ENCODE measurements around the gene KRT4. TPM values are rescaled to one million over a fixed set of nuclear protein-coding genes. Genes with fewer than 3 reads are reported as not detected.

Gene KRT4
- total RNA-seq, 2 experiments from 2014 or later: 0.11 to 0.16 TPM

GRCh38 chr12:52844386-52844785, 30.5 kb upstream of the KRT4 start:
- DNase-seq (no peak), ATAC-seq (no peak)
- Mint-ChIP-seq H3K9me3 (no peaks in the 10 kb centered on the region), H3K36me3 (ENCODE audit: low read depth) (no peaks in the 10 kb centered on the region), H3K27ac (no peak overlapping the region), H3K4me3 (no peak overlapping the region), H3K4me1 (ENCODE audit: low read depth) (peaks cover 3% of the 10 kb centered on the region), H3K27me3 (peaks cover 1% of the 10 kb centered on the region)
- ChIA-PET POLR2A (interaction anchor here (1.0 kb wide), 1 partner anchor 52 kb away, joined by 4 read pairs; no protein-coding TSS in a partner anchor), CTCF (interaction anchor here (0.5 to 1.7 kb wide), 3 partner anchors 26 to 35 kb away, joined by 3 to 6 read pairs (median 5); no protein-coding TSS in a partner anchor)
- TF ChIP-seq, protein P1, sequence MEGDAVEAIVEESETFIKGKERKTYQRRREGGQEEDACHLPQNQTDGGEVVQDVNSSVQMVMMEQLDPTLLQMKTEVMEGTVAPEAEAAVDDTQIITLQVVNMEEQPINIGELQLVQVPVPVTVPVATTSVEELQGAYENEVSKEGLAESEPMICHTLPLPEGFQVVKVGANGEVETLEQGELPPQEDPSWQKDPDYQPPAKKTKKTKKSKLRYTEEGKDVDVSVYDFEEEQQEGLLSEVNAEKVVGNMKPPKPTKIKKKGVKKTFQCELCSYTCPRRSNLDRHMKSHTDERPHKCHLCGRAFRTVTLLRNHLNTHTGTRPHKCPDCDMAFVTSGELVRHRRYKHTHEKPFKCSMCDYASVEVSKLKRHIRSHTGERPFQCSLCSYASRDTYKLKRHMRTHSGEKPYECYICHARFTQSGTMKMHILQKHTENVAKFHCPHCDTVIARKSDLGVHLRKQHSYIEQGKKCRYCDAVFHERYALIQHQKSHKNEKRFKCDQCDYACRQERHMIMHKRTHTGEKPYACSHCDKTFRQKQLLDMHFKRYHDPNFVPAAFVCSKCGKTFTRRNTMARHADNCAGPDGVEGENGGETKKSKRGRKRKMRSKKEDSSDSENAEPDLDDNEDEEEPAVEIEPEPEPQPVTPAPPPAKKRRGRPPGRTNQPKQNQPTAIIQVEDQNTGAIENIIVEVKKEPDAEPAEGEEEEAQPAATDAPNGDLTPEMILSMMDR (IDR thresholded peaks at IDR 0.05): no peak
- intact Hi-C loops (cut with micrococcal nuclease): no loop called here

DNA sequence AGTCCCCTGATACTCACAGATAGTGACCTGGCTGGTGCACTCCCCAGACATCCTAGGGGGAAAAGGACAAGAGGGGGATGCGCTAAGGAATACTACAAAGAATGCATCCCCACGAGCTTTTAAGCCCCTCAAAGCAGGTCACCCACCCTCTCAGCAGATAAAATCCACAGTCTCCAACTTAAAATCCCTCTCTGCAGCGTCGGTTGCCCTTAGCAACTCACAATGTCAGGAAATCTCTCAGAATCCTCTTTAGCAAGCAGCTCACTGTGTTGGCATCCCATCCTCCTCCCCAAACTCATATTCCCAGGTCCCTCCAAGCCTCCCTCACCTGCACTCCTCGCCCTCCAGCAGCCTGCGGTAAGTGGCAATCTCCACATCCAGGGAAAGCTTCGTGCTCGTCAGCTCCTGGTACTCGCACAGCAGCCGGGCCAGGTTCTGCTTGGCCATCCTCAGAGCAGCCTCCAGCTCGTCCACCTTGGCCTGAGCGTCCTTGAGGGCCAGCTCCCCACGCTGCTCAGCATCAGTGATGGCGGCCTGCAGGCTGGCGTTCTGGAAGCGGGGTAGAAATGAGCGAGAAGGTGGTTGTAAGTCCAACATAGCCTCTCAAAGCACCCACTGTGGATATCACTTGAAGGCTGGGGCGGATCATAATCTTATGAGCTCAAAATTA, 25.7 kb upstream of the KRT4 start:
- ATAC-seq (no peak), DNase-seq (no peak)
- Mint-ChIP-seq H3K36me3 (ENCODE audit: low read depth) (no peaks in the 10 kb centered on the region), H3K4me1 (ENCODE audit: low read depth) (peaks cover 42% of the 10 kb centered on the region), H3K27me3 (peaks cover 1% of the 10 kb centered on the region), H3K4me3 (no peak overlapping the region), H3K9me3 (no peaks in the 10 kb centered on the region), H3K27ac (no peak overlapping the region)
- POLR2A ChIA-PET: no interaction called here
- CTCF ChIA-PET: interaction anchor here (1.1 to 1.7 kb wide), 3 partner anchors 14 to 31 kb away, joined by 3 to 5 read pairs (median 4); no protein-coding TSS in a partner anchor
- TF ChIP-seq, protein P1 (IDR thresholded peaks at IDR 0.05): no peak
- intact Hi-C loops (cut with micrococcal nuclease): no loop called here

DNA sequence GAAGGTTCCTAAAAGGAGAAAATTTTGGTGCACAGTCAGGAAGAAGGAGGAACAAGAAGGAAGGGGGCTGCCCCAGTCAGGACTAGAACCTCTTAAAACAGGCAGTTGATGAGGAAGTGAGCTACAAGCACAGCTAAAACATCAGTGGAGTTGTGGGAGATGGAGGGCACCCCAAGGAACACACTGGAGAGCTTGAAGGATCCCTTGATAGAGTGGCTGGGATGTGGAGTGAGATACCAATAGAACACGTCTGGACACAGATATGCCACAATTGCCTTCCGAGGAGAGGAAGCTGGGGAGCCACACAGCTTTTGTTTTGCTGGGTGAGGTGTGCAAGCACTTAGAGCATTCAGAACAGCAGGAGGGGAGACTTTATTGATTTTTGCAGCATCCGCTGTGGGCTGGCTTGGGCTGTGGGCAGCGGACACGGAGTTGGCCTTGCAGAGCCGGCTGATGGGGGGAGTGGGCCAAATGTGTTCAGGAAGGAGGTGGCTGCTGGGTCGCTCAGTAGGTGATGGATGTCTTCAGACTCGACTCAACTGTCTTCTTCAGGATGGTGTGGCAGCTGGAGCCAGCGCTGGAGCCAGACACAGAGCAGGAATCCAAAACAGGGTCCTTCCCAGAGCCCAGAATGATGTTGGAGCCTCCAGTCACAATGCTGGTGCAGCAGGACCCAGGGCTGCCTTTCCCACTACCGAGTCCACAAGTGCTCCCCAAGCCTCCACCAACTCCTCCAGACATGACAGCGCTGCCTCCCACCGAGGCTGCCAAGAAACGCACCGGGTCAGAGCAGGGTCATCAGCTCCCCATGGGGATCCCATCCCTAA, 24.9 kb upstream of the KRT4 start:
- ChIA-PET POLR2A (no interaction called here), CTCF (interaction anchor here (1.1 to 4.2 kb wide), 3 partner anchors 15 to 41 kb away, joined by 3 to 19 read pairs (median 11); no protein-coding TSS in a partner anchor)
- ATAC-seq (no peak), DNase-seq (no peak)
- intact Hi-C loops (cut with micrococcal nuclease): no loop called here
- Mint-ChIP-seq H3K36me3 (ENCODE audit: low read depth) (no peaks in the 10 kb centered on the region), H3K4me3 (no peak overlapping the region), H3K27me3 (peaks cover 1% of the 10 kb centered on the region), H3K27ac (no peak overlapping the region), H3K4me1 (ENCODE audit: low read depth) (peaks cover 42% of the 10 kb centered on the region), H3K9me3 (no peaks in the 10 kb centered on the region)
- TF ChIP-seq, protein P1 (IDR thresholded peaks at IDR 0.05): no peak

DNA sequence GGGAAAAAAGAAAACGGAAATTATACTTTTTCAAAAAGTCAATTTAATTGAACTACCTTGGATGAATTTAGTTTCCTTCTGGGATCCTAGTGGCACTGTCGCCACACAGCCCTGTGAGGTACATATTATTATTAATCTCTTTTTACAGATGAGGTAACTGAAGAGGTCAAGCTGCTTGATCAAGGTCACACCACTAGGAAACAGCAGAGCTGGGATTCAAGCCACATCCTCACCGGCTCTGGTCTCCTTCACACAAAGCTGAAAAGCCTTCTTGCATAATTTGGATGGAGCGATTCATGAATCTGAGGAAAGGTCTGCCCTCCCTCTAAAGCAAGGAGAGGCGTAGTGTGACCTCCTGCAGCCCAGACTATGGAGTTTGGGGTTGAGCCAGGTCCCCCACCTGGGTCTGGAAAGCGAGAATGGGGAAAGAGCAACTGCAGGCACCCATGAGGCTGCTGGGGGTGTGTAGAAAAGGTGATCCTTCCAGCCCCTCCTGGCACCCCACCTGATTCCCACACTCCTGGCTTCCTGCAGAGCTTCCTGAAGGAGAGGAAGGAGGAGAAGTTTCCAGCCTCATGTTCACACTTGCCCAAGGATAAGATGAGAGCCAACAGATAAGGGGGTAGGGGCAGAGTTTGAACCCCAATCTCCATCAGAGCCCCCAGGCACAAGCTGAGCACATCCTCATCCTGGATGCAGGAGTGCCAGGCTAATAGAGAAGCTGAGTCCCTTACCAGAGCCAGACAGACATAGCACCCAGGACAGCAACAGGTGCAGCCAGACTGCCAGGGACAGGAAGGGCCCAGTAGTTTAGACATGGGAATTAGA, 24.1 kb upstream of the KRT4 start:
- POLR2A ChIA-PET: no interaction called here
- no peaks in the 10 kb centered on the region for H3K9me3 Mint-ChIP-seq
- no peak overlapping the region for H3K4me3 Mint-ChIP-seq
- peaks cover 1% of the 10 kb centered on the region for H3K27me3 Mint-ChIP-seq
- intact Hi-C loops (cut with micrococcal nuclease): no loop called here
- CTCF ChIA-PET: interaction anchor here (2.9 to 4.2 kb wide), 2 partner anchors 33 to 42 kb away, joined by 11 to 19 read pairs; no protein-coding TSS in a partner anchor
- ATAC-seq (no peak), DNase-seq (no peak)
- H3K4me1 Mint-ChIP-seq (ENCODE audit: low read depth): peaks cover 42% of the 10 kb centered on the region
- no peak overlapping the region for H3K27ac Mint-ChIP-seq
- no peaks in the 10 kb centered on the region for H3K36me3 Mint-ChIP-seq (ENCODE audit: low read depth)
- TF ChIP-seq, protein P1 (IDR thresholded peaks at IDR 0.05): no peak
